HAP-1 (cell line): ENCODE measurements around the gene SLC24A3.
"Not testable (repeated sequence)": the region's sequence is repeated elsewhere in the genome, so short reads cannot be mapped to it uniquely, and the experiment has no call there.

ENCODE experiments used
- DNase-seq, 2 experiments: peaks; one replicate each; pipeline ENCODE4 v3.0.0-alpha.2; 2016 to 2020; ENCODE audit warnings: low spot score in 2 of 2
- H3K27me3 ChIP-seq: fragments of 250-450 bp; sonication (Bioruptor Pico); 2 replicates; pipeline ENCODE4 v1.5.1; 2020; ENCODE audit warnings: low read depth, mild to moderate bottlenecking, moderate library complexity
- H3K36me3 ChIP-seq: fragments of 250-450 bp; sonication (Bioruptor Pico); replicated peaks from 2 replicates; pipeline ENCODE4 v1.5.1; 2020; ENCODE audit warnings: mild to moderate bottlenecking
- H3K4me1 ChIP-seq: fragments of 250-450 bp; sonication (Bioruptor Pico); 2 replicates; pipeline ENCODE4 v1.5.1; 2020; ENCODE audit warnings: mild to moderate bottlenecking
- H3K4me3 ChIP-seq: fragments of 250-450 bp; sonication (Bioruptor Pico); 2 replicates; pipeline ENCODE4 v1.5.1; 2020; ENCODE audit warnings: mild to moderate bottlenecking, moderate library complexity
- H3K9me3 ChIP-seq: fragments of 250-450 bp; sonication (Bioruptor Pico); 2 replicates; pipeline ENCODE4 v1.5.1; 2020; ENCODE audit warnings: mild to moderate bottlenecking, moderate library complexity
- in situ Hi-C: fragments of 300-500 bp; cut with MboI; formaldehyde crosslinking; loops from 3 replicates; pipeline ENCODE4 v1.14.3; 2020; ENCODE audit warnings: low sequenced_read_pairs, inconsistent platforms, mixed read lengths

Gene SLC24A3

DNA sequence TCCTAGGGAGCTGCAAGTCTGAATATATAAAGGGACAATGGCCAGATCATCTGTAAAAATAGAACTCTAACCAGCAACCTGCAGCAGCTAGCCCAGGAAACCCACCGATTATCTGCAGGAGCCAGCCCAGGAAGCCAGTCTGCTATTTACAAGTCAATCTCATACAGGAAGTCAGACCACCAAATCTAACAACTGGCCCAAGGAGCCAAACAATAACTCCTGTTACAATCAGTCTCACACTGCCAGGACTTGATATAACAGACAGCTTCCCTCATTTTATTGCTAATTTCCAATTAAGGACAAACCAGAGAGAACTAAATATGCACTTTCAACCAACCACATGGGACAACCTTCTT, 531.2 kb downstream of the SLC24A3 start:
- Histone ChIP-seq H3K27me3 (no peaks in the 10 kb centered on the region; the same call in 1 of the 2 replicates), H3K4me1 (no peaks in the 10 kb centered on the region), H3K9me3 (no peaks in the 10 kb centered on the region), H3K36me3 (no peaks in the 10 kb centered on the region), H3K4me3 (no peak overlapping the region)
- in situ Hi-C loops: no loop called here
- no peak for DNase-seq

DNA sequence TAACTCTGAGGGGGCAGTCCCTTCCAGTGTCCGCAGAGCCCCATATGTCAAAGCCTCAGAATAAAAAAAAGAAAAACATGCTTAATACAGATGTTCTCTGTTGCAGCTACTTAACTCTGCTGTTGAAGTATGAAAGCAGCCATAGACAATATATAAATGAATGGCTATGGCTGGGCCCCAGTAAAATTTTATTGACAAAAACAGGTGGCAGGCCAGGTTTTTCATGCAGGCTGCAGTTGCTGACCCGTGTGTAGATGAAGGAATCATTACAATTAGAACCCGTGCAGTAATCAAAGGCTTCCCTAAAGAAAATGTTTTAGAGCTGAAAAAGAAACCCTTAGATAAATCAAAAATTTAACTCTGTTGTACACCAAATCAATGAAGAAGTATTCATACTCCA, 532.7 kb downstream of the SLC24A3 start:
- in situ Hi-C loops: no loop called here

DNA sequence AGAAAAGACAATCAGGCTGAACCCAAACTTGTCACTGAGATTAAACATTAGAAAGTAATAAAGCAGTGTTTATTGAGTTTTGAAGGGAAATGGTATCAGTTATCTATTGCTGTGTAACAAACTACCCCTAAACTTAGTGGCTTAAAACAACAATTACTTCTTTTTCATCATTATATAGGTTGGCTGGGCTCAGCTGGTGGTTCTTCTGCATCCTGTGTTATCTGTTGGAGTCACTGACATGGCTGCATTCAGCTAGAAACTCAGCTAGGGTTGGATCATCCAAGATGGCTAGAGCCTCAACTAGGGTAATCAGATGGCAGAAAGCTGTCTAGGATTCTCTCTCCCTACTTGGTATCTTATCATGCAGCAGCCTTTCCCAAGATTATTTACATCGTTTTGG, 533.1 kb downstream of the SLC24A3 start:
- in situ Hi-C loops: no loop called here
- Histone ChIP-seq H3K4me1 (no peaks in the 10 kb centered on the region; the same call in 1 of the 2 replicates), H3K4me3 (no peak overlapping the region), H3K36me3 (no peaks in the 10 kb centered on the region), H3K27me3 (no peaks in the 10 kb centered on the region; the same call in 1 of the 2 replicates), H3K9me3 (no peaks in the 10 kb centered on the region)
- no peak for DNase-seq

More for the DNA sequence above, 532.7 kb downstream of the SLC24A3 start:
- Histone ChIP-seq H3K4me1 (no peaks in the 10 kb centered on the region; the same call in 1 of the 2 replicates), H3K4me3 (no peak overlapping the region), H3K36me3 (no peaks in the 10 kb centered on the region), H3K9me3 (no peaks in the 10 kb centered on the region), H3K27me3 (no peaks in the 10 kb centered on the region; the same call in 1 of the 2 replicates)
- DNase-seq: no peak

DNA sequence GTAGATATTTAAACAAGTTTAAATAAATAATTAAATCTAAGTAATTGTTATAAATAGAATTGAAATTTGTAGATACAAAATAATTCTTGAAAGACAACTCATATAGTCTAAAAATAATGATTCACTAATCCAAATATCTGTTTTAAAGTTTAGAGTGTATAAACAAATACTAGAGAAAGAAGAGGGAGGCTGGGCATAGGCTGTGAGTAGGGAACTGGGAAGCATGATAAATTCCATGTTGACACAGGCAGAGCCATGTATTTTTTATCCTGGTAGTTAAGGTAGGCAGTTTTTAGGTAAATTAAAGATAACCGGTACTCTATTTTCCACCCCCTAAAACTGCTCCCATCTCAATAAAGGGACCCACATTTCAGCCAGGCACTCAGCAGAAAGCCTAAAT, 534.0 kb downstream of the SLC24A3 start:
- in situ Hi-C loops: no loop called here
- Histone ChIP-seq H3K9me3 (no peaks in the 10 kb centered on the region), H3K36me3 (no peaks in the 10 kb centered on the region), H3K4me3 (no peak overlapping the region), H3K4me1 (no peaks in the 10 kb centered on the region; the same call in 1 of the 2 replicates), H3K27me3 (no peaks in the 10 kb centered on the region; the same call in 1 of the 2 replicates)
- DNase-seq: no peak

DNA sequence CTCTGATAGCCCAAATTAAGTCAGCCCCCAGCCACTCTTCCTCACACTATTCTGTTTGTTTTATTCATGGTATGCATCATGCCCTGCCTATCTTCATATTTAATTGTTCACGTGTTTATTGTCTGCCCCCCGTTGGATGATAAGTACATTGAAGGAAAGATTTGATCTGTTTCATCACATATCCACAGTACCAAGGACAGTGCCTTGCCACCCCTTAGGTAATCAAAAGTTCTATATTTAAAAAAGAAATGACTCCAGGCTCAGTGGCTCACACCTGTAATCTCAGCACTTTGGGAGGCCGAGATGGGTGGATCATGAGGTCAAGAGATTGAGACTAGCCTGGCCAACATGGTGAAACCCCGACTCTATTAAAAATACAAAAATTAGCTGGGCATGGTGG, 535.5 kb downstream of the SLC24A3 start:
- no peaks in the 10 kb centered on the region for H3K9me3 ChIP-seq
- H3K36me3 ChIP-seq: no peaks in the 10 kb centered on the region
- no peaks in the 10 kb centered on the region; the same call in 1 of the 2 replicates for H3K27me3 ChIP-seq
- in situ Hi-C loops: no loop called here
- H3K4me3 ChIP-seq: no peak overlapping the region
- no peaks in the 10 kb centered on the region; the same call in 1 of the 2 replicates for H3K4me1 ChIP-seq
- DNase-seq: no peak

DNA sequence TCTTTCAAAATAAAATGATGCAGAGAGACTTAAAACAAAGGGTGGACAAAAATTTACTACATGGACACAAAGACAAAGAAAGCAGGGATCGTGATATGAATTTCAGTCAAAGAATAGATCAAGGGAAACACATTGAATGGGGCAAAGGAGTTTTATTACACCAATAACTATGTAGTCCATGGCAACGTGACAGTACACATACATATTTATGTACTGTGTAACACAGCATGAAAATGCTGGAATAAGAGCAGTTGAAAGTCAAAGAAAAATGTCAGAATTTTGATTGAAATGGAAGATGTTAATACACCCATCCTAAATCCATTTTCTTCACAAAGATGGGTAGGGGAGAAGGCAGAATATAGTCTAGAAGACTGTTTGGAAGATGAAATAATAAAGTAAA, 536.2 kb downstream of the SLC24A3 start:
- DNase-seq: no peak
- no peaks in the 10 kb centered on the region for H3K9me3 ChIP-seq
- H3K4me1 ChIP-seq: no peaks in the 10 kb centered on the region; the same call in 1 of the 2 replicates
- H3K4me3 ChIP-seq: no peak overlapping the region
- H3K27me3 ChIP-seq: no peaks in the 10 kb centered on the region; the same call in 1 of the 2 replicates
- in situ Hi-C loops: no loop called here
- H3K36me3 ChIP-seq: no peaks in the 10 kb centered on the region

DNA sequence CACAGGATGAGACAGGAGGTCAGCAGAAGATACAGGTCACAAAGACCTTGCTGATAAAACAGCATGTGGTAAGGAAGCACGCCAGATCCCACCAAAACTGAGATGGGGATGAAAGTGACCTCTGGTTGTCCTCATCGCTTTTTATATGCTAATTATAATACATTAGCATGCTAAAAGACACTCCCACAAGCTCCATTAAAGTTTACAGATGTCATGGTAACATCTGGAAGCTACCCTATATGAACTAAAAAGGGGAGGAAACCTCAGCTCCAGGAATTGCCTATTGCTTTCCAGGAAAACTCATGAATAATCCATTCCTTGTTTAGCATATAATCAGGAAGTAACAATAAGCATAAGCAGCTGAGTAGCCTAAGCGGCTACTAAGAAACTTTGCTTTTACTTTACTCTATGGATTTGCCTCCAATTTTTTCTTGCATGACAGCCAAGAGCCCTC, 537.2 kb downstream of the SLC24A3 start:
- Histone ChIP-seq H3K9me3 (no peaks in the 10 kb centered on the region), H3K4me1 (no peaks in the 10 kb centered on the region; the same call in 1 of the 2 replicates), H3K27me3 (no peaks in the 10 kb centered on the region; the same call in 1 of the 2 replicates), H3K36me3 (no peaks in the 10 kb centered on the region), H3K4me3 (no peak overlapping the region)
- peak in 1 of 2 experiments; percentile 28 for DNase-seq
- in situ Hi-C loops: no loop called here

DNA sequence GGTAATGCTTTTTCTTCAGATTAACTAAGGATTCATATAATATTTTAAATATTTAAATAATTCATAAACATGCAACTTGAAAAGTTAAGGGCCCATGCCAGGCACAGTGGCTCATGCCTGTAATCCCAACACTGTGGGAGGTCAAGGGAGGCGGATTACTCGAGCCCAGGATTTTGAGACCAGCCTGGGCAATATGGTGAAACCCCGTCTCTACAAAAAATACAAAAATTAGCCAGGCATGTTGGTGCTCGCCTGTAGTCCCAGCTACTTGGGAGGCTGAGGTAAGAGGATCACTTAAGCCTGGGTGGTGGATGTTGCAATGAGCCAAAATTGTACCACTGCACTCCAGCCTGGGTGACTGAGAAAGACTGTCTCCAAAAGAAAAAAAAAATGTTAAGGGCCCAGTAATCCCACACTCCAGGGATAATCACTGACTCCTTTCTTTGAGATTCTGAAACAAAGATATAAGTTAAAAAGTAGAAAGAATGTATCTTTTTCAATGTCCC, 537.7 kb downstream of the SLC24A3 start:
- in situ Hi-C loops: no loop called here
- H3K27me3 ChIP-seq: no peaks in the 10 kb centered on the region; the same call in 1 of the 2 replicates
- H3K9me3 ChIP-seq: no peaks in the 10 kb centered on the region
- H3K4me1 ChIP-seq: no peaks in the 10 kb centered on the region; the same call in 1 of the 2 replicates
- no peak overlapping the region for H3K4me3 ChIP-seq
- no peaks in the 10 kb centered on the region for H3K36me3 ChIP-seq
- DNase-seq: no peak

DNA sequence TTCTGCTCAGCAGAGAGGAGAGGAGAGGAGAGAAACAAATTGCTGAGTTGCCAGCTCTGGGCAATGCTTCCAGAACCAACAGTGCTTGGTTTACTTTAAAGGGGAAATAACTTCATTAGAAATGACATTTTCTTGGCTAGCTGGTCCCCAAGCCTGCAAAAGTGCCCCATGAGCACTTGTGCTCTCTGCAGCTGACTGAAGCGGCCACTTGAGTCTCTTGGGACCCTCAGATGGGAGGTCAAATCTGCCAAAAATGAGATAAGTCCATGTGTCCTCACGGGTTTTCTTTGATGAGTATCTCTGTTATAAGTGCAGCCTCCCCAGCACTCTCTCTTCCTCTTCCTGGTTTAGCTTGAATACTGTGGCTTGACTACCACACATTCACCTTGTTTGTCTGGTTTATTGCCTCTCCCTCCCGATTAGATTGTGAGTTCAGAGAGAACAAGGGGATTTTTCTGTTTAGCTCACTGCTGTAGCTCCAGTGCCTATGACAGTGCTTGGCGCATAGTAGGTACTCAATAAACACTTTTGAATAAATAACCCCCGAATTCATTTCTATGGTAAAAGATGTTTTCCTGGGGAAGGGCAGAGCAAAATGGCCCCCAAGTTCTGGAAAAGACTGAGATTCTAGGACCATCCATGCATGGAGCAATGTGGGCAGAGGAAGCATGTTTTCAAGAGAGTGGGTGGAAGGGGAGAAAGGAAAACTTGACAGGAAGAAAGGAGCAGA, 538.6 kb downstream of the SLC24A3 start:
- Histone ChIP-seq H3K4me1 (no peaks in the 10 kb centered on the region; the same call in 1 of the 2 replicates), H3K4me3 (no peak overlapping the region), H3K27me3 (no peaks in the 10 kb centered on the region; the same call in 1 of the 2 replicates), H3K9me3 (no peaks in the 10 kb centered on the region), H3K36me3 (no peaks in the 10 kb centered on the region)
- in situ Hi-C loops: no loop called here
- no peak for DNase-seq

DNA sequence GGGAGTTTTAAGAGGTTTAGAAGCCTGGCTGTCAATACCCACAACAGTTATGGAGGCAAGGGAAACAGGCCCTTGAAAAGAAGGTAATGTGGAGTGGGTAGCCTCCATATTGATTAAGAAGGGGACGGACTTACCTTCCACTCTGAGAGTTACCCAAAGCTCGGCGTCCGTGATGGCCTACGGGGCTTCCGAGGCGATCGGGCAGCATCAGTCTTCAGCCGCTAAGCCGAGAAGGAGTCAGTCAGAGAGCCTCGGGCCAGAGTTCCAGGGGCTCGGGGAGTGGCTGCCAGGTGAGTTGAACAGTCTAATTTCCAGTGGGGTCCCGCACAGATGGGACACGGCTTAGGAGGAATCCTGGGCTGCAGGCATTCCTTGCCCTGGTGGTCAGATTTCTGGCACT, 541.8 kb downstream of the SLC24A3 start:
- H3K9me3 ChIP-seq, H3K36me3 ChIP-seq, H3K27me3 ChIP-seq, in situ Hi-C loops, DNase-seq, H3K4me3 ChIP-seq, H3K4me1 ChIP-seq: not testable (repeated sequence)

DNA sequence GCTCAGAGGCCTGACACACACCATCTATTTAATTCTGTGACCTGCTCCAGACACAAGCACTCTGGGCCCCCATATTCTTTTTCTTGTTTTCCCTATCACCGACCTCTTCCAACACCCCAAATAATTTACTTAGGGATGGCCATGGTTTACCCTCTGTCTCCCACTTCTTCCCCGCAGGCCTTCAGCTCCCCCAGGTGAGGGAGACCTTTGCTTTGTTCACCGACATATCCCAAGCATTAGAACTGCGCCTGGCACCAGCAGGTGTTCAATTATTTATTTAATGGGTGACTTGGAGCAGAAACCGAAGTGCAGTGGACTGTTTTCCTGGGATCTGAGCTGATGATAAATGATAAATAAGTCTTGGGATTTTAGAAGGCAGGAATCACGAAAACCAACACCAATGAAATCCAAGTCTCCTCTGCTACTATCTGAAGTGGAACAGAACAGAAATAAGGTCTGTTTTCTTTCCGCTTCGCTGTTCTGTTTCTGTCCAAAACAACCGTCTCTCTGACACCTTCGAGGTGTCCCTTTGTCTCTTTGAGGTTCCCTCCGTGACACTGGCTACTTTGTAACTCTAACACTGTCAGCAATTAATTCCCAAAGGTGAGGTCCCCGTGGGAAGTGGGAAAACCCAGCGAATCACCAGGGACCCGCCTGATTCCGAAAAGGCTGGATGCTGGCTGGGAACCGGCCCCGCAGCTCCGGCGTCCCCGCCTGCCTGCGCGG, 544.5 kb downstream of the SLC24A3 start:
- Histone ChIP-seq H3K27me3 (no peaks in the 10 kb centered on the region), H3K36me3 (no peaks in the 10 kb centered on the region), H3K9me3 (no peaks in the 10 kb centered on the region), H3K4me3 (peak overlapping the region; percentile 62), H3K4me1 (peaks cover 6% of the 10 kb centered on the region)
- in situ Hi-C loops: no loop called here
- DNase-seq: no peak

DNA sequence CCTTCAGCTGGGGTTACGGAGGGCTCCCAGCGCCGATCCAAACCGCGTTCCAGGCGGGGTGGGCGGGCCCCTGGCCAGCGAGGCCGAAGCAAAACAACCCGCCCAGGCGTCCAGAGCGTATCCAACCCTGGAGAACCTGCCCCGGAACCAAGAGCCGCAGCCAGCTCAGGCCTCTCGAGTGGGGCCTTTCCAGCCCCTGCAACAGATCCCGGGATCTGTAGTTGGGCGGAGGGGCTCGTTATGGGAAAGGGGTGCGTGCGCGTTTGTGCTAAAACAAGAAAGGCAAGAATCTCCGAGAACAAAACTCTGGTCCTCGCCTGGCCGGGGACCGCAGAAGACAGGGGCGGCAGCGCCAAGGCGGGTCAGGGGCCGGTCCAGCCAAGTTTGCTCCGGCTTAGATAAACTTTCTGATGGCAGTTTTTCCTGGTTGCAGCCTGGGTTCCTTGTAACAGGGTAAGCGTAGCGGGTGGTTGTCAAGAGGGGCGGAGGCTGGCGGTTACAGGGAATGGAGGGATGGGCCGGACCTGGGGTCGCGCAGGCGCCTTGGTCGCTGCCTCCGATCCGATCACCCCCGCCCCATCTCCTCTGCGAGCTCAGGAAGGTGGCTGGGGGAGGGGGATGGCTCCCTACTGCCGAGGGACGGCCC, 545.2 kb downstream of the SLC24A3 start:
- Histone ChIP-seq H3K9me3 (no peaks in the 10 kb centered on the region), H3K27me3 (no peaks in the 10 kb centered on the region), H3K4me1 (peaks cover 6% of the 10 kb centered on the region), H3K4me3 (peak overlapping the region; percentile 62), H3K36me3 (no peaks in the 10 kb centered on the region)
- peak; percentile 89 to 96 for DNase-seq
- in situ Hi-C loops: no loop called here

DNA sequence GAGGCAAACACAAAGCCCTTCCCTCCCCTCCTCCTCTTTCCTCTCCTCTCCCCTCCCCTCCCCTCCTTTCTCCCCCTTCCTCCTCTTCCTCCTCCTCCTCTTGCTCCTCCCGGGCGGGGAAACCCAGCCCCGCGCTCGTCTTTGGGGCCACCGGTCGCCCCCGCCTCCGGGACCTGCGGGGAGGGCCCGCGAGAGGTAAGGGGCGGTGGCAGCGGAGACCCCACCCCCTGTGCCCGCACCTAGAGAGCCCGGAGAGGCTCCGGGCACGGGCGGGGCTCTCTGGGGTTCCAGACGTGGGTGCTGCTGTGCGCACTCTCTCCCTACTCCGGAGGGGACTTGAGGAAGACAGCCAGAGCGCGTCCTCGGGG, 545.7 kb downstream of the SLC24A3 start, which contains the start of gene RIN2:
RIN2 (plus strand) TSS at position 126 of the 368 bp plus-strand sequence. CDS start 131,344 bp downstream, outside the sequence.
- Histone ChIP-seq H3K4me3 (peak within 1 kb of the TSS; percentile 62), H3K9me3 (no peaks in the 10 kb centered on the region), H3K27me3 (no peaks in the 10 kb centered on the region), H3K36me3 (no peaks in the 10 kb centered on the region), H3K4me1 (peaks cover 6% of the 10 kb centered on the region)
- in situ Hi-C loops: no loop called here
- no peak for DNase-seq
